Stomach smooth muscle (tissue), 2 donors: ENCODE measurements around the gene OR2F2.

Experiments
- H3K27ac ChIP-seq: one replicate; pipeline ENCODE4 v1.7.0; 2013; ENCODE audit warnings: mild to moderate bottlenecking, low read length, inconsistent platforms
- H3K27me3 ChIP-seq, 2 donors: one replicate each; pipeline ENCODE4 v1.7.0; 2013; ENCODE audit warnings: low read length in 2 of 2; ENCODE audit not compliant: insufficient read depth in 2 of 2, control insufficient read depth in 1 of 2
- H3K36me3 ChIP-seq, 2 donors: one replicate each; pipeline ENCODE4 v1.7.0; 2013; ENCODE audit warnings: low read length in 2 of 2; ENCODE audit not compliant: control insufficient read depth in 2 of 2, insufficient read depth in 2 of 2
- H3K4me1 ChIP-seq: one replicate; pipeline ENCODE4 v1.7.0; 2013; ENCODE audit warnings: low read length; ENCODE audit not compliant: control insufficient read depth, insufficient read depth
- H3K4me3 ChIP-seq, 2 donors: one replicate each; pipeline ENCODE4 v1.7.0; 2013; ENCODE audit warnings: low read length in 2 of 2
- H3K9ac ChIP-seq, 2 donors: one replicate each; pipeline ENCODE4 v1.7.0; 2013; ENCODE audit warnings: low read length in 2 of 2, mild to moderate bottlenecking in 1 of 2
- H3K9me3 ChIP-seq, 2 donors: one replicate each; pipeline ENCODE4 v1.7.0; 2013; ENCODE audit warnings: low read length in 2 of 2; ENCODE audit not compliant: control insufficient read depth in 2 of 2
- donor health status: healthy.
- donor health status: Pancreatic carcinoma.

OR2F2 gene

GRCh38 chr7:143901332-143901667, 33.7 kb upstream of the OR2F2 start:
- Histone ChIP-seq H3K36me3 (no peaks in the 10 kb centered on the region), H3K9me3 (no peaks in the 10 kb centered on the region), H3K27me3 (no peaks in the 10 kb centered on the region), H3K4me3 (peak overlapping the region; percentile 91 to 95), H3K27ac (peak overlapping the region; percentile 89), H3K9ac (peak overlapping the region; percentile 83 to 87), H3K4me1 (peaks cover 32% of the 10 kb centered on the region)

- H3K36me3 ChIP-seq = no peaks in the 10 kb centered on the region
- H3K27me3 ChIP-seq = no peaks in the 10 kb centered on the region
- peaks cover 34% of the 10 kb centered on the region for H3K4me1 ChIP-seq
- H3K27ac ChIP-seq = peak within 1 kb of the TSS; percentile 89
- H3K4me3 ChIP-seq = peak within 1 kb of the TSS; percentile 91 to 95
- no peaks in the 10 kb centered on the region for H3K9me3 ChIP-seq
- H3K9ac ChIP-seq = peak within 1 kb of the TSS; percentile 83 to 87
Observed at GRCh38 chr7:143901668-143902331, 33.2 kb upstream of the OR2F2 start, which contains the start of gene TCAF1. TCAF1 (minus strand) TSS chr7:143902176; CDS start chr7:143876608, 25,568 bp downstream.

- Histone ChIP-seq H3K4me3 (peak overlapping the region in 1 of 2 donors; percentile 95), H3K27me3 (no peaks in the 10 kb centered on the region), H3K4me1 (peaks cover 34% of the 10 kb centered on the region), H3K9ac (peak overlapping the region in 1 of 2 donors; percentile 83), H3K27ac (peak overlapping the region; percentile 89), H3K9me3 (no peaks in the 10 kb centered on the region), H3K36me3 (no peaks in the 10 kb centered on the region)
Observed at GRCh38 chr7:143902332-143902899, 32.6 kb upstream of the OR2F2 start.

GRCh38 chr7:143905509-143905908, 29.5 kb upstream of the OR2F2 start:
- Histone ChIP-seq H3K36me3 (no peaks in the 10 kb centered on the region), H3K9ac (peak overlapping the region in 1 of 2 donors; percentile 42), H3K9me3 (no peaks in the 10 kb centered on the region), H3K4me3 (peak overlapping the region in 1 of 2 donors; percentile 35), H3K4me1 (peaks cover 33% of the 10 kb centered on the region), H3K27ac (peak overlapping the region; percentile 76), H3K27me3 (no peaks in the 10 kb centered on the region)

GRCh38 chr7:143906151-143906550, 28.9 kb upstream of the OR2F2 start:
- Histone ChIP-seq H3K4me3 (no peak overlapping the region), H3K9ac (no peak overlapping the region), H3K4me1 (peaks cover 31% of the 10 kb centered on the region), H3K9me3 (no peaks in the 10 kb centered on the region), H3K27me3 (no peaks in the 10 kb centered on the region), H3K27ac (peak overlapping the region; percentile 76), H3K36me3 (no peaks in the 10 kb centered on the region)

- H3K9me3 ChIP-seq = no peaks in the 10 kb centered on the region
- peaks cover 31% of the 10 kb centered on the region for H3K4me1 ChIP-seq
- H3K27ac ChIP-seq = peak overlapping the region; percentile 76
- no peak overlapping the region for H3K4me3 ChIP-seq
- no peaks in the 10 kb centered on the region for H3K36me3 ChIP-seq
- H3K9ac ChIP-seq = no peak overlapping the region
- no peaks in the 10 kb centered on the region for H3K27me3 ChIP-seq
Observed at GRCh38 chr7:143906895-143907294, 28.1 kb upstream of the OR2F2 start.

GRCh38 chr7:143908120-143908519, 26.9 kb upstream of the OR2F2 start:
- Histone ChIP-seq H3K36me3 (no peaks in the 10 kb centered on the region), H3K4me1 (peaks cover 28% of the 10 kb centered on the region)

GRCh38 chr7:143909863-143910262, 25.2 kb upstream of the OR2F2 start:
- H3K27me3 ChIP-seq = no peaks in the 10 kb centered on the region

More at GRCh38 chr7:143908120-143908519, 26.9 kb upstream of the OR2F2 start:
- Histone ChIP-seq H3K9me3 (no peaks in the 10 kb centered on the region), H3K9ac (no peak overlapping the region), H3K4me3 (no peak overlapping the region), H3K27ac (no peak overlapping the region), H3K27me3 (no peaks in the 10 kb centered on the region)

GRCh38 chr7:143910473-143911248, 24.4 kb upstream of the OR2F2 start:
- peaks cover 15% of the 10 kb centered on the region for H3K4me1 ChIP-seq
- no peak overlapping the region for H3K27ac ChIP-seq
- no peaks in the 10 kb centered on the region for H3K36me3 ChIP-seq
- H3K9me3 ChIP-seq = no peaks in the 10 kb centered on the region
- H3K9ac ChIP-seq = no peak overlapping the region
- no peak overlapping the region for H3K4me3 ChIP-seq
- no peaks in the 10 kb centered on the region for H3K27me3 ChIP-seq

More at GRCh38 chr7:143909863-143910262, 25.2 kb upstream of the OR2F2 start:
- no peaks in the 10 kb centered on the region for H3K36me3 ChIP-seq
- no peak overlapping the region for H3K9ac ChIP-seq
- H3K4me3 ChIP-seq = no peak overlapping the region
- H3K4me1 ChIP-seq = peaks cover 23% of the 10 kb centered on the region
- no peaks in the 10 kb centered on the region for H3K9me3 ChIP-seq
- H3K27ac ChIP-seq = no peak overlapping the region

GRCh38 chr7:143913945-143914615, 21.0 kb upstream of the OR2F2 start:
- no peaks in the 10 kb centered on the region for H3K36me3 ChIP-seq
- no peak overlapping the region for H3K4me3 ChIP-seq
- no peak overlapping the region for H3K27ac ChIP-seq
- H3K9me3 ChIP-seq = no peaks in the 10 kb centered on the region
- no peaks in the 10 kb centered on the region for H3K27me3 ChIP-seq
- no peak overlapping the region for H3K9ac ChIP-seq
- peaks cover 6% of the 10 kb centered on the region for H3K4me1 ChIP-seq
